Measurements from ENCODE around the gene ABHD8.

The ABHD8 gene

DNA sequence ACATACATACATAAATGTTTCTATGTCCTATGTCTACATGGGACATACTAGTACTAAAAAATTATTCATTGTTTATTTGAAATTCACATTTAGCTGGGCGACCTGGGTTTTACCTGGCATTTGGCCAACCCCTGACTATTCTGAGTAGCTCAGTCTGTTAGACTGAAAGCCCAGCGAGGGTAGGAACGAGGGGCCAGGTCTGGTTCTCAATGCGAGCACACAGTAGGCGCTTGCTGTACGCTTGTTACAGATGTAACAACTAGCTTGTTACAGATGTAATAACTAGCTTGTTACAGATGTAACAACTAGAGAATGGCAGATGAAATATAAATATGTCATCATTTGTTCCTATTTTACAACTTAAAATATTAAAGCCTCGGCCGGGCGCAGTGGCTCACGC lies 32.4 kb upstream of the ABHD8 start:
- TF ChIP-seq NFIC (IDR thresholded peaks at IDR 0.05) (0 out of 2 replicates have a peak, but pooled peaks have one; percentile 28), FOXM1 (IDR thresholded peaks at IDR 0.05; ENCODE audit: borderline replicate concordance, low read depth) (no peak)

DNA sequence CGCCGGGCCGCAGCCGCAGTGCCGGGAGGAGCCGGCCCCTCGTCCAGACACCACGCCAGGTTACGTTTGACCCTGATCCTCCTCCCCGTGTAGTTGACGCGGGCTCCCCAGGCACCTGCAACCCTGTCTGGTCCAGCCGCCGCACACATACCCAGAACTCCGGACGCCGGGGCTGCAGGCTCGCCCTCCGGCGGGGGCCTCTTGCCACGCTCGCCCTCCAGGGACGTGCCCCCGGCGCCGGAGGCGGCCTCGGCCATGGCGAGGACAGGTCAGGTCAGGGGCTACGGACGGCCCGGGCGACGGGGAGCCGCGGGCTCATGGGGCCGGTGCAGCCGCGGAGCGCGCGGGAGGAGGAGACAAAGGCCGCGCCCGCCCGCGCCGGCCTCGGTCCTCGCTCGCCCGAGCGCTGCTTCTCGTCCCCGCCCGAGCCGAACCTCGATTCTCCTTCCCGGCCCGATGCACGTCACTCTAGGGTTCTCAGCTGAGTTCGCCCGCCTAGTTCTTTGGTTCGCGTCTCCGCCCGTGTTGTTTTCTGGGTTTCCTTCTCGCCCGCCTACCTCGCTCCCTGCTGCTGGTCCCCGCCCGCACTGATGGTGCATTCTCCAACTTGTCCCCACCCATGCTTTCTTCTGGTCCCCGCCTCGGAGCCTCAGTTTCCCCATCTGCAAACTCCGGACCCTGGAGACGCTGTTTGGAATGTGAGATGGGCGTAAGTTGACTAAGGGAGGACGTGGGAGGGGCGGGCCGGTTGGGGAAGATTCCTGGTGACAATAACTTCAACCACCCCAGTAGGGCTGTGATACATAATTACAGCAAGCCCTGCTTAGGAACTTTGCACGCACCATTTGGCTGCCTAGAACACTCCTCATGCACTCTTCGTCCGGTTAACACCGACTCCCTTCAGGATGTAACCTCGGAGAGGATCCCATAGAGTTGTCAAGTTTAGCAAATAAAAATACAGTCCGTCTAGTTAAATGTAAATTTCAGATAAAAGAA lies 31.5 kb upstream of the ABHD8 start, which contains the start of gene ANO8:
Gene ANO8, minus strand, starts transcription at position 442 of the 996 bp plus-strand sequence. Its CDS starts 185 bp downstream, at position 257.
- TF ChIP-seq TAF1 (IDR thresholded peaks at IDR 0.05; ENCODE audit: low read depth) (peak; percentile 32; the same call in 1 of the 2 replicates), FOXM1 (IDR thresholded peaks at IDR 0.05; ENCODE audit: borderline replicate concordance, low read depth) (no peak), EP300 (IDR thresholded peaks at IDR 0.05; ENCODE audit: borderline replicate concordance) (no peak), ZBTB7A (IDR thresholded peaks at IDR 0.05; ENCODE audit: low read depth) (no peak), TCF12 (IDR thresholded peaks at IDR 0.05; ENCODE audit: low read depth) (no peak; the same call in 1 of the 2 replicates), CREB1 (IDR thresholded peaks at IDR 0.05; ENCODE audit: low read depth) (peak; percentile 60), EGR1 (IDR thresholded peaks at IDR 0.05) (0 out of 2 replicates have a peak, but pooled peaks have one; percentile 24), CEBPB (IDR thresholded peaks at IDR 0.05) (no peak), TEAD4 (IDR thresholded peaks at IDR 0.05) (peak; percentile 68), USF1 (IDR thresholded peaks at IDR 0.05) (no peak), RAD21 (IDR thresholded peaks at IDR 0.05; ENCODE audit: low read depth) (no peak), YY1 (IDR thresholded peaks at IDR 0.05; ENCODE audit: low read depth) (peak; percentile 72), NFIC (IDR thresholded peaks at IDR 0.05) (no peak; the same call in 1 of the 2 replicates)
- TF ChIP-seq, protein P1, sequence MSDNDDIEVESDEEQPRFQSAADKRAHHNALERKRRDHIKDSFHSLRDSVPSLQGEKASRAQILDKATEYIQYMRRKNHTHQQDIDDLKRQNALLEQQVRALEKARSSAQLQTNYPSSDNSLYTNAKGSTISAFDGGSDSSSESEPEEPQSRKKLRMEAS (IDR thresholded peaks at IDR 0.05): peak; percentile 66
- TF ChIP-seq, protein P2, sequence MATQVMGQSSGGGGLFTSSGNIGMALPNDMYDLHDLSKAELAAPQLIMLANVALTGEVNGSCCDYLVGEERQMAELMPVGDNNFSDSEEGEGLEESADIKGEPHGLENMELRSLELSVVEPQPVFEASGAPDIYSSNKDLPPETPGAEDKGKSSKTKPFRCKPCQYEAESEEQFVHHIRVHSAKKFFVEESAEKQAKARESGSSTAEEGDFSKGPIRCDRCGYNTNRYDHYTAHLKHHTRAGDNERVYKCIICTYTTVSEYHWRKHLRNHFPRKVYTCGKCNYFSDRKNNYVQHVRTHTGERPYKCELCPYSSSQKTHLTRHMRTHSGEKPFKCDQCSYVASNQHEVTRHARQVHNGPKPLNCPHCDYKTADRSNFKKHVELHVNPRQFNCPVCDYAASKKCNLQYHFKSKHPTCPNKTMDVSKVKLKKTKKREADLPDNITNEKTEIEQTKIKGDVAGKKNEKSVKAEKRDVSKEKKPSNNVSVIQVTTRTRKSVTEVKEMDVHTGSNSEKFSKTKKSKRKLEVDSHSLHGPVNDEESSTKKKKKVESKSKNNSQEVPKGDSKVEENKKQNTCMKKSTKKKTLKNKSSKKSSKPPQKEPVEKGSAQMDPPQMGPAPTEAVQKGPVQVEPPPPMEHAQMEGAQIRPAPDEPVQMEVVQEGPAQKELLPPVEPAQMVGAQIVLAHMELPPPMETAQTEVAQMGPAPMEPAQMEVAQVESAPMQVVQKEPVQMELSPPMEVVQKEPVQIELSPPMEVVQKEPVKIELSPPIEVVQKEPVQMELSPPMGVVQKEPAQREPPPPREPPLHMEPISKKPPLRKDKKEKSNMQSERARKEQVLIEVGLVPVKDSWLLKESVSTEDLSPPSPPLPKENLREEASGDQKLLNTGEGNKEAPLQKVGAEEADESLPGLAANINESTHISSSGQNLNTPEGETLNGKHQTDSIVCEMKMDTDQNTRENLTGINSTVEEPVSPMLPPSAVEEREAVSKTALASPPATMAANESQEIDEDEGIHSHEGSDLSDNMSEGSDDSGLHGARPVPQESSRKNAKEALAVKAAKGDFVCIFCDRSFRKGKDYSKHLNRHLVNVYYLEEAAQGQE (IDR thresholded peaks at IDR 0.05; ENCODE audit: low read depth): no peak

- TF ChIP-seq NFIC (IDR thresholded peaks at IDR 0.05) (no peak), EP300 (IDR thresholded peaks at IDR 0.05; ENCODE audit: borderline replicate concordance) (no peak), ZBTB7A (IDR thresholded peaks at IDR 0.05; ENCODE audit: low read depth) (0 out of 2 replicates have a peak, but pooled peaks have one; percentile 67), CEBPB (IDR thresholded peaks at IDR 0.05) (no peak)
- TF ChIP-seq, protein P1 (IDR thresholded peaks at IDR 0.05): no peak
Observed at GRCh38 chr19:17333611-17334413, 30.6 kb upstream of the ABHD8 start.

DNA sequence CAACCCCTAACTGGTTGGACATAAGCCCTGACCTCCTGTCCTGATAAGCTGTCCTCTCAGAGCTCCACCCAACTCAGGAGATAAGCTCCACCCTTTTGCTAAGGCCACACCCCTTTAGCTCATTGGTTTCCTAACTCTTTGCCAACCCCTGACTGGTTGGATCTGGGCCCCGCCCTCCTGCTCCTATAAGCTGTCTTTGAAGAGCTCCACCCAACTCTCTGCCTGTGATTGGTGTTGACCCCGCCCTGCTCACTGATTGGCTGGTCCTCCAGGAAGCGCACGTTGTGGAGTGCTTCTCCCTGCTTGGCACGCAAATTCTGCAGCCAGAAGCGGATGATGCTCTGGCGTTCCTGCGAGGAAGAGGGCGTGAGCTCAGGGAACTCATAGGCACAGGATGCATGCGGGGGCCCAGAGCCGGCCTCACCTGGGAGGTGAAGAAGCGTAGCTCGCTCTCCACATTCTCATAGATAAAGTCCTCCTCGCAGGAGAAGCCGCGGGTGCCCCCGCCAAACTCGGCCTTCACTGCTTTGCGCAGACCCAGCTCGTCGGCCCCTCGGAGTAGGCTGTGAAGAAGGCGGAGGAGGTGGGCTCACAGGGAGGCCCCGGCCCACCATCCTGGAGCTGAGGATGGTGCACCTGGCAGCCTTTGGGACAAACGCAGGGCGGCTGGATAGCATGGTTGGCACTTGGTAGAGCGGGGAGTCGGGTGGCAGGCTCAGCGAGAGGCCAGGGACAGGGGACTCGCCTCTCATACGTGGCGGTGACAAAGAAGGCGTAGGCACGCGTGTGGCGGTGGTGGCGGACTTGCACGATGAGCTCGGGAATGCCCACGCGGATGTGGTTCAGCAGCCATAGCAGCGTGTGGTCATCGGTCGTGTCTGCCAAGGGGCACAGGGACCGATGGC lies 29.7 kb upstream of the ABHD8 start:
- no peak for TF ChIP-seq NFIC (IDR thresholded peaks at IDR 0.05)
- TF ChIP-seq CREB1 (IDR thresholded peaks at IDR 0.05; ENCODE audit: low read depth): no peak
- TF ChIP-seq, protein P2 (IDR thresholded peaks at IDR 0.05; ENCODE audit: low read depth): no peak
- TF ChIP-seq EP300 (IDR thresholded peaks at IDR 0.05; ENCODE audit: borderline replicate concordance): no peak
- TF ChIP-seq ZBTB7A (IDR thresholded peaks at IDR 0.05; ENCODE audit: low read depth): no peak
- no peak for TF ChIP-seq USF1 (IDR thresholded peaks at IDR 0.05)
- TF ChIP-seq TEAD4 (IDR thresholded peaks at IDR 0.05): no peak
- no peak for TF ChIP-seq RAD21 (IDR thresholded peaks at IDR 0.05; ENCODE audit: low read depth)
- TF ChIP-seq CEBPB (IDR thresholded peaks at IDR 0.05): no peak
- no peak for TF ChIP-seq TAF1 (IDR thresholded peaks at IDR 0.05; ENCODE audit: low read depth)
- TF ChIP-seq EGR1 (IDR thresholded peaks at IDR 0.05): no peak
- no peak for TF ChIP-seq TCF12 (IDR thresholded peaks at IDR 0.05; ENCODE audit: low read depth)
- TF ChIP-seq, protein P1 (IDR thresholded peaks at IDR 0.05): no peak
- no peak for TF ChIP-seq FOXM1 (IDR thresholded peaks at IDR 0.05; ENCODE audit: borderline replicate concordance, low read depth)
- TF ChIP-seq YY1 (IDR thresholded peaks at IDR 0.05; ENCODE audit: low read depth): no peak
